ENCODE measurements around the gene PROM1. TPM values are rescaled to one million over a fixed set of nuclear protein-coding genes. Genes with fewer than 3 reads are reported as not detected.
A peak's percentile ranks its signal among the peaks of the same experiment; 100 is the strongest.

PROM1 gene
- total RNA-seq, 2 experiments from 2014 or later = not detected

GRCh38 chr4:16120720-16121119 is 36.9 kb upstream of the PROM1 start:
- no peaks in the 10 kb centered on the region for H3K79me2 ChIP-seq (ENCODE audit: insufficient read depth, low read depth, low read length)
- no peaks in the 10 kb centered on the region for H3K4me1 ChIP-seq (ENCODE audit: insufficient read depth, low read length, poor library complexity, severe bottlenecking)
- H3K36me3 ChIP-seq (ENCODE audit: insufficient read depth, low read length) = no peaks in the 10 kb centered on the region
- ChIA-PET POLR2A (interaction anchor here (0.8 kb wide), 1 partner anchor 10 kb away, joined by 3 read pairs; no protein-coding TSS in a partner anchor), CTCF (ENCODE audit: unreplicated experiment) (no interaction called here)
- BruUV-seq (replicated peaks) = no TSS peak
- H3K9me2 ChIP-seq (ENCODE audit: insufficient read depth, low read length) = no peaks in the 10 kb centered on the region
- H4K20me1 ChIP-seq (ENCODE audit: insufficient read depth, low read length) = no peaks in the 10 kb centered on the region
- peak overlapping the region; percentile 34; the same call in 1 of the 2 replicates for H2AFZ ChIP-seq (ENCODE audit: low read length)
- no peak for TF ChIP-seq EZH2phosphoT487 (IDR thresholded peaks at IDR 0.05; ENCODE audit: borderline replicate concordance, low read depth, low read length)
- TF ChIP-seq CTCF (conservative IDR thresholded peaks at IDR 0.05; ENCODE audit: low read length) = no peak
- no peak overlapping the region for H3K4me3 ChIP-seq (ENCODE audit: low read depth, low read length, poor library complexity, severe bottlenecking)
- peak; percentile 29 for DNase-seq (ENCODE audit: low spot score)
- intact Hi-C loops (cut with micrococcal nuclease; ENCODE audit: unreplicated experiment) = no loop called here
- no peak overlapping the region for H3K27ac ChIP-seq (ENCODE audit: low read depth, low read length, poor library complexity, severe bottlenecking)
- no peaks in the 10 kb centered on the region for H3K9me3 ChIP-seq (ENCODE audit: low read length)
- H3K4me2 ChIP-seq (ENCODE audit: low read length) = no peak overlapping the region

- no peak for TF ChIP-seq CTCF (conservative IDR thresholded peaks at IDR 0.05; ENCODE audit: low read length)
- TF ChIP-seq EZH2phosphoT487 (IDR thresholded peaks at IDR 0.05; ENCODE audit: borderline replicate concordance, low read depth, low read length) = no peak
- DNase-seq (ENCODE audit: low spot score) = no peak
- no peaks in the 10 kb centered on the region for H4K20me1 ChIP-seq (ENCODE audit: insufficient read depth, low read length)
- H3K36me3 ChIP-seq (ENCODE audit: insufficient read depth, low read length) = no peaks in the 10 kb centered on the region
- no peak overlapping the region for H3K4me2 ChIP-seq (ENCODE audit: low read length)
- H3K27ac ChIP-seq (ENCODE audit: low read depth, low read length, poor library complexity, severe bottlenecking) = no peak overlapping the region
- no peak overlapping the region for H3K4me3 ChIP-seq (ENCODE audit: low read depth, low read length, poor library complexity, severe bottlenecking)
- intact Hi-C loops (cut with micrococcal nuclease; ENCODE audit: unreplicated experiment) = no loop called here
- no peaks in the 10 kb centered on the region for H3K9me3 ChIP-seq (ENCODE audit: low read length)
- no TSS peak for BruUV-seq (replicated peaks)
- H3K9me2 ChIP-seq (ENCODE audit: insufficient read depth, low read length) = no peaks in the 10 kb centered on the region
- CTCF ChIA-PET (ENCODE audit: unreplicated experiment) = no interaction called here
- POLR2A ChIA-PET = no interaction called here
- no peaks in the 10 kb centered on the region for H3K4me1 ChIP-seq (ENCODE audit: insufficient read depth, low read length, poor library complexity, severe bottlenecking)
- H3K79me2 ChIP-seq (ENCODE audit: insufficient read depth, low read depth, low read length) = no peaks in the 10 kb centered on the region
- H2AFZ ChIP-seq (ENCODE audit: low read length) = peak overlapping the region; percentile 34; the same call in 1 of the 2 replicates
Measured at GRCh38 chr4:16119981-16120380, 36.2 kb upstream of the PROM1 start.

GRCh38 chr4:16118090-16118489 is 34.3 kb upstream of the PROM1 start:
- Histone ChIP-seq H4K20me1 (ENCODE audit: insufficient read depth, low read length) (no peaks in the 10 kb centered on the region), H3K9me2 (ENCODE audit: insufficient read depth, low read length) (no peaks in the 10 kb centered on the region), H2AFZ (ENCODE audit: low read length) (no peak overlapping the region), H3K36me3 (ENCODE audit: insufficient read depth, low read length) (no peaks in the 10 kb centered on the region), H3K4me2 (ENCODE audit: low read length) (no peak overlapping the region), H3K4me3 (ENCODE audit: low read depth, low read length, poor library complexity, severe bottlenecking) (no peak overlapping the region), H3K27ac (ENCODE audit: low read depth, low read length, poor library complexity, severe bottlenecking) (no peak overlapping the region), H3K9me3 (ENCODE audit: low read length) (no peaks in the 10 kb centered on the region), H3K79me2 (ENCODE audit: insufficient read depth, low read depth, low read length) (no peaks in the 10 kb centered on the region), H3K4me1 (ENCODE audit: insufficient read depth, low read length, poor library complexity, severe bottlenecking) (no peaks in the 10 kb centered on the region)
- no peak for DNase-seq (ENCODE audit: low spot score)
- BruUV-seq (replicated peaks) = no TSS peak
- ChIA-PET POLR2A (interaction anchor here (0.6 to 1.3 kb wide), 3 partner anchors 18 to 246 kb away, joined by 3 read pairs; no protein-coding TSS in a partner anchor), CTCF (ENCODE audit: unreplicated experiment) (no interaction called here)
- no peak for TF ChIP-seq CTCF (conservative IDR thresholded peaks at IDR 0.05; ENCODE audit: low read length)
- no peak for TF ChIP-seq EZH2phosphoT487 (IDR thresholded peaks at IDR 0.05; ENCODE audit: borderline replicate concordance, low read depth, low read length)
- intact Hi-C loops (cut with micrococcal nuclease; ENCODE audit: unreplicated experiment) = no loop called here

All from OCI-LY7 (cell line).